Measurements from ENCODE around the gene HNRNPR. TPM values are rescaled to one million over a fixed set of nuclear protein-coding genes. Genes with fewer than 3 reads are reported as not detected.

The HNRNPR gene
- total and polyA plus RNA-seq, 2 of the 8 experiments (the other 6 are each of a cell fraction or from before 2014, with no cell fraction given) = 110 to 214 TPM

- no peak for TF ChIP-seq TAF7 (optimal IDR thresholded peaks at IDR 0.05; ENCODE audit: borderline replicate concordance, low read depth, low read length)
- no peak for TF ChIP-seq NANOG (IDR thresholded peaks at IDR 0.05; ENCODE audit: insufficient read depth, low read depth, low read length, poor library complexity, severe bottlenecking)
Measured at GRCh38 chr1:23366598-23366997, 22.5 kb upstream of the HNRNPR start (continued).
